ENCODE results near the gene NFATC1.
A peak's percentile ranks its signal among the peaks of the same experiment; 100 is the strongest.
"Not testable (repeated sequence)": the region's sequence is repeated elsewhere in the genome, so short reads cannot be mapped to it uniquely, and the experiment has no call there.

The NFATC1 gene

GRCh38 chr18:79376661-79377060 is 19.1 kb upstream of the NFATC1 start:
- DNase-seq, result not testable (repeated sequence)

- DNase-seq, result no peak
Observed at GRCh38 chr18:79377187-79377891, 18.4 kb upstream of the NFATC1 start.

- no peak for DNase-seq
Observed at GRCh38 chr18:79378536-79379250, 17.0 kb upstream of the NFATC1 start.

- DNase-seq, result no peak
Observed at GRCh38 chr18:79379251-79379905, 16.4 kb upstream of the NFATC1 start.

- DNase-seq, result no peak
Observed at GRCh38 chr18:79379931-79380815, 15.6 kb upstream of the NFATC1 start.

- peak; percentile 12 for DNase-seq
Observed at GRCh38 chr18:79380816-79381806, 14.6 kb upstream of the NFATC1 start.

- no peak for DNase-seq
Observed at GRCh38 chr18:79381811-79382311, 13.9 kb upstream of the NFATC1 start.

- DNase-seq, result no peak
Observed at GRCh38 chr18:79382681-79383387, 12.9 kb upstream of the NFATC1 start.

- no peak for DNase-seq
Observed at GRCh38 chr18:79383388-79384056, 12.2 kb upstream of the NFATC1 start.

GRCh38 chr18:79384151-79384807 is 11.5 kb upstream of the NFATC1 start:
- no peak for DNase-seq

- no peak for DNase-seq
Observed at GRCh38 chr18:79384834-79385233, 10.9 kb upstream of the NFATC1 start.

- DNase-seq, result no peak
Observed at GRCh38 chr18:79385326-79385707, 10.4 kb upstream of the NFATC1 start.

- DNase-seq, result peak; percentile 49
Observed at GRCh38 chr18:79385708-79386341, 9.9 kb upstream of the NFATC1 start.

GRCh38 chr18:79386547-79386946 is 9.2 kb upstream of the NFATC1 start:
- DNase-seq, result no peak

- no peak for DNase-seq
Observed at GRCh38 chr18:79387214-79387613, 8.5 kb upstream of the NFATC1 start.

GRCh38 chr18:79387615-79388014 is 8.1 kb upstream of the NFATC1 start:
- no peak for DNase-seq

- no peak for DNase-seq
Observed at GRCh38 chr18:79388043-79388442, 7.7 kb upstream of the NFATC1 start.

GRCh38 chr18:79389689-79390088 is 6.0 kb upstream of the NFATC1 start:
- no peak for DNase-seq

- DNase-seq, result no peak
Observed at GRCh38 chr18:79392226-79392625, 3.5 kb upstream of the NFATC1 start.

All from NCI-H1694 (cell line).